ENCODE measurements around the gene PGM2.
"Not testable (repeated sequence)": the region's sequence is repeated elsewhere in the genome, so short reads cannot be mapped to it uniquely, and the experiment has no call there.

PGM2 gene

GRCh38 chr4:37826295-37827029 is at the start of gene PGM2:
PGM2 (plus strand) TSS chr4:37826686; CDS start chr4:37826733, 47 bp downstream.
- peak; percentile 90 for DNase-seq
- no peaks in the 10 kb centered on the region for H3K9me3 ChIP-seq (replicated peaks; ENCODE audit: insufficient read depth, low read length)
- no peaks in the 10 kb centered on the region for H3F3A ChIP-seq (ENCODE audit: insufficient read depth, low read length)
- peak within 1 kb of the TSS; percentile 84 for H3K4me3 ChIP-seq (ENCODE audit: low read length)
- peak within 1 kb of the TSS; percentile 59 for H3K9ac ChIP-seq (ENCODE audit: low read length)
- H3K36me3 ChIP-seq (replicated peaks; ENCODE audit: insufficient read depth, low read length) = no peaks in the 10 kb centered on the region
- peak within 1 kb of the TSS; percentile 79 for H3K4me2 ChIP-seq (ENCODE audit: low read depth, low read length)
- TF ChIP-seq CTCF (IDR thresholded peaks at IDR 0.05; ENCODE audit: low read length) (0 out of 2 replicates have a peak, but pooled peaks have one; percentile 3), EZH2phosphoT487 (IDR thresholded peaks at IDR 0.05; ENCODE audit: low read length) (no peak), EZH2 (optimal IDR thresholded peaks at IDR 0.05; ENCODE audit: low read depth, low read length) (no peak)
- no peaks in the 10 kb centered on the region for H4K20me1 ChIP-seq (ENCODE audit: insufficient read depth, low read length)
- no peaks in the 10 kb centered on the region for H3K27me3 ChIP-seq (replicated peaks; ENCODE audit: insufficient read depth, low read length)
- peak within 1 kb of the TSS; percentile 40; the same call in 1 of the 2 replicates for H3K27ac ChIP-seq (ENCODE audit: low read length)
- H2AFZ ChIP-seq (ENCODE audit: low read length) = peak within 1 kb of the TSS; percentile 94
- peaks cover 13% of the 10 kb centered on the region for H3K79me2 ChIP-seq (ENCODE audit: low read length)
- peaks cover 9% of the 10 kb centered on the region; the same call in 1 of the 2 replicates for H3K4me1 ChIP-seq (ENCODE audit: low read length)
- H3K9me2 ChIP-seq (replicated peaks; ENCODE audit: insufficient read depth, low read length) = no peaks in the 10 kb centered on the region

GRCh38 chr4:37779896-37780295 is 46.6 kb upstream of the PGM2 start:
- Histone ChIP-seq H2AFZ (ENCODE audit: low read length) (no peak overlapping the region), H3K9me2 (replicated peaks; ENCODE audit: insufficient read depth, low read length) (no peaks in the 10 kb centered on the region), H3K4me3 (ENCODE audit: low read length) (no peak overlapping the region), H3K9me3 (replicated peaks; ENCODE audit: insufficient read depth, low read length) (no peaks in the 10 kb centered on the region), H3K36me3 (replicated peaks; ENCODE audit: insufficient read depth, low read length) (no peaks in the 10 kb centered on the region), H4K20me1 (ENCODE audit: insufficient read depth, low read length) (no peaks in the 10 kb centered on the region), H3K79me2 (ENCODE audit: low read length) (no peaks in the 10 kb centered on the region), H3K27ac (ENCODE audit: low read length) (no peak overlapping the region), H3K4me1 (ENCODE audit: low read length) (no peaks in the 10 kb centered on the region), H3F3A (ENCODE audit: insufficient read depth, low read length) (no peaks in the 10 kb centered on the region), H3K27me3 (replicated peaks; ENCODE audit: insufficient read depth, low read length) (no peaks in the 10 kb centered on the region), H3K9ac (ENCODE audit: low read length) (no peak overlapping the region), H3K4me2 (ENCODE audit: low read depth, low read length) (no peak overlapping the region)
- no peak for TF ChIP-seq EZH2phosphoT487 (IDR thresholded peaks at IDR 0.05; ENCODE audit: low read length)
- no peak for TF ChIP-seq CTCF (IDR thresholded peaks at IDR 0.05; ENCODE audit: low read length)
- no peak for TF ChIP-seq EZH2 (optimal IDR thresholded peaks at IDR 0.05; ENCODE audit: low read depth, low read length)
- no peak for DNase-seq

- Histone ChIP-seq H3K79me2 (ENCODE audit: low read length) (no peaks in the 10 kb centered on the region), H2AFZ (ENCODE audit: low read length) (no peak overlapping the region), H3K4me2 (ENCODE audit: low read depth, low read length) (no peak overlapping the region), H3K9me3 (replicated peaks; ENCODE audit: insufficient read depth, low read length) (no peaks in the 10 kb centered on the region), H3K36me3 (replicated peaks; ENCODE audit: insufficient read depth, low read length) (no peaks in the 10 kb centered on the region), H4K20me1 (ENCODE audit: insufficient read depth, low read length) (no peaks in the 10 kb centered on the region), H3K9me2 (replicated peaks; ENCODE audit: insufficient read depth, low read length) (no peaks in the 10 kb centered on the region), H3K27ac (ENCODE audit: low read length) (no peak overlapping the region), H3K27me3 (replicated peaks; ENCODE audit: insufficient read depth, low read length) (no peaks in the 10 kb centered on the region), H3F3A (ENCODE audit: insufficient read depth, low read length) (no peaks in the 10 kb centered on the region), H3K4me3 (ENCODE audit: low read length) (no peak overlapping the region), H3K9ac (ENCODE audit: low read length) (no peak overlapping the region), H3K4me1 (ENCODE audit: low read length) (no peaks in the 10 kb centered on the region)
- TF ChIP-seq EZH2phosphoT487 (IDR thresholded peaks at IDR 0.05; ENCODE audit: low read length) = no peak
- DNase-seq = peak; percentile 39
These were observed 45.9 kb upstream of the PGM2 start for GRCh38 chr4:37780444-37781130.

- no peak overlapping the region for H3K27ac ChIP-seq (ENCODE audit: low read length)
- no peaks in the 10 kb centered on the region for H3K27me3 ChIP-seq (replicated peaks; ENCODE audit: insufficient read depth, low read length)
- DNase-seq = no peak
- H3K36me3 ChIP-seq (replicated peaks; ENCODE audit: insufficient read depth, low read length) = no peaks in the 10 kb centered on the region
- H3K9me2 ChIP-seq (replicated peaks; ENCODE audit: insufficient read depth, low read length) = no peaks in the 10 kb centered on the region
- no peak overlapping the region for H3K9ac ChIP-seq (ENCODE audit: low read length)
- H3F3A ChIP-seq (ENCODE audit: insufficient read depth, low read length) = no peaks in the 10 kb centered on the region
- H2AFZ ChIP-seq (ENCODE audit: low read length) = no peak overlapping the region
- no peaks in the 10 kb centered on the region for H4K20me1 ChIP-seq (ENCODE audit: insufficient read depth, low read length)
- H3K79me2 ChIP-seq (ENCODE audit: low read length) = no peaks in the 10 kb centered on the region
- H3K4me3 ChIP-seq (ENCODE audit: low read length) = no peak overlapping the region
- H3K4me2 ChIP-seq (ENCODE audit: low read depth, low read length) = no peak overlapping the region
- no peaks in the 10 kb centered on the region for H3K9me3 ChIP-seq (replicated peaks; ENCODE audit: insufficient read depth, low read length)
- H3K4me1 ChIP-seq (ENCODE audit: low read length) = no peaks in the 10 kb centered on the region
- TF ChIP-seq EZH2phosphoT487 (IDR thresholded peaks at IDR 0.05; ENCODE audit: low read length) = no peak
- no peak for TF ChIP-seq CTCF (IDR thresholded peaks at IDR 0.05; ENCODE audit: low read length)
- no peak for TF ChIP-seq EZH2 (optimal IDR thresholded peaks at IDR 0.05; ENCODE audit: low read depth, low read length)
These were observed 45.4 kb upstream of the PGM2 start for GRCh38 chr4:37781131-37781455.

GRCh38 chr4:37786267-37786666 is 40.2 kb upstream of the PGM2 start:
- not testable (repeated sequence) for H3K27me3 ChIP-seq (replicated peaks; ENCODE audit: insufficient read depth, low read length); H3K9me2 ChIP-seq (replicated peaks; ENCODE audit: insufficient read depth, low read length); DNase-seq; H3K4me1 ChIP-seq (ENCODE audit: low read length); H3K9me3 ChIP-seq (replicated peaks; ENCODE audit: insufficient read depth, low read length); H3K27ac ChIP-seq (ENCODE audit: low read length); H4K20me1 ChIP-seq (ENCODE audit: insufficient read depth, low read length); H3K79me2 ChIP-seq (ENCODE audit: low read length); H2AFZ ChIP-seq (ENCODE audit: low read length); H3K4me2 ChIP-seq (ENCODE audit: low read depth, low read length); H3F3A ChIP-seq (ENCODE audit: insufficient read depth, low read length); H3K36me3 ChIP-seq (replicated peaks; ENCODE audit: insufficient read depth, low read length); H3K4me3 ChIP-seq (ENCODE audit: low read length); H3K9ac ChIP-seq (ENCODE audit: low read length)

Measured in MM.1S (cell line).